Loucy (cell line): Measurements from ENCODE around the gene PCMTD2.

Experiments
- H2AFZ ChIP-seq: fragments of 200-600 bp; sonication (generic); 2 replicates; pipeline ENCODE4 v1.6.0; 2016; ENCODE audit warnings: antibody characterized with exemption, mild to moderate bottlenecking, low read length, moderate library complexity
- H3F3A ChIP-seq: fragments of 200-600 bp; 2 replicates; pipeline ENCODE4 v1.6.0; 2016; ENCODE audit warnings: antibody characterized with exemption, low read depth, mild to moderate bottlenecking
- H3K27me3 ChIP-seq: fragments of 200-600 bp; sonication (generic); 2 replicates; pipeline ENCODE4 v1.6.1; 2014; ENCODE audit warnings: low read length, mild to moderate bottlenecking; ENCODE audit not compliant: insufficient read depth, poor library complexity, severe bottlenecking
- H3K36me3 ChIP-seq: fragments of 200-600 bp; sonication (generic); 2 replicates; pipeline ENCODE4 v1.6.1; 2016; ENCODE audit warnings: low read length; ENCODE audit not compliant: insufficient read depth
- H3K4me1 ChIP-seq: fragments of 200-600 bp; sonication (generic); 2 replicates; pipeline ENCODE4 v1.5.1; 2014; ENCODE audit warnings: low read length, mild to moderate bottlenecking; ENCODE audit not compliant: insufficient read depth, poor library complexity, severe bottlenecking
- H3K4me2 ChIP-seq: fragments of 200-600 bp; sonication (generic); 2 replicates; pipeline ENCODE4 v1.6.0; 2014; ENCODE audit warnings: antibody characterized with exemption, low read length, low read depth, mild to moderate bottlenecking; ENCODE audit not compliant: poor library complexity, severe bottlenecking
- H3K4me3 ChIP-seq: fragments of 200-600 bp; sonication (generic); 2 replicates; pipeline ENCODE4 v1.5.1; 2014; ENCODE audit warnings: low read length, mild to moderate bottlenecking, mixed read lengths; ENCODE audit not compliant: poor library complexity, severe bottlenecking
- H3K79me2 ChIP-seq: fragments of 200-600 bp; sonication (generic); 2 replicates; pipeline ENCODE4 v1.6.1; 2014; ENCODE audit warnings: low read length; ENCODE audit not compliant: insufficient read depth
- H3K9ac ChIP-seq: fragments of 200-600 bp; sonication (generic); 2 replicates; pipeline ENCODE4 v1.6.0; 2014; ENCODE audit warnings: mild to moderate bottlenecking, low read depth, low read length, moderate library complexity; ENCODE audit not compliant: poor library complexity, severe bottlenecking
- H3K9me2 ChIP-seq: fragments of 200-600 bp; sonication (generic); replicated peaks from 2 replicates; pipeline ENCODE4 v1.6.1; 2016; ENCODE audit warnings: low read depth, low read length, mixed read lengths
- H3K9me3 ChIP-seq: fragments of 200-600 bp; sonication (generic); 2 replicates; pipeline ENCODE4 v1.6.1; 2014; ENCODE audit warnings: mild to moderate bottlenecking, antibody characterized with exemption, low read length, low read depth; ENCODE audit not compliant: insufficient read depth
- H4K20me1 ChIP-seq: fragments of 200-600 bp; sonication (generic); 2 replicates; pipeline ENCODE4 v1.6.0; 2014; ENCODE audit warnings: antibody characterized with exemption, low read length, mild to moderate bottlenecking; ENCODE audit not compliant: insufficient read depth, poor library complexity, severe bottlenecking
- EZH2phosphoT487 ChIP-seq: fragments of 200-600 bp; IDR thresholded peaks from 2 replicates; pipeline ENCODE4 v1.6.1; 2018; ENCODE audit warnings: antibody characterized with exemption, mild to moderate bottlenecking, moderate library complexity, borderline replicate concordance
- TF ChIP-seq, protein P1 (sequence below): fragments of 200-600 bp; sonication (generic); conservative IDR thresholded peaks from 2 replicates; pipeline ENCODE4 v1.5.1; 2014; ENCODE audit warnings: mild to moderate bottlenecking, antibody characterized with exemption, low read length

The PCMTD2 gene

DNA sequence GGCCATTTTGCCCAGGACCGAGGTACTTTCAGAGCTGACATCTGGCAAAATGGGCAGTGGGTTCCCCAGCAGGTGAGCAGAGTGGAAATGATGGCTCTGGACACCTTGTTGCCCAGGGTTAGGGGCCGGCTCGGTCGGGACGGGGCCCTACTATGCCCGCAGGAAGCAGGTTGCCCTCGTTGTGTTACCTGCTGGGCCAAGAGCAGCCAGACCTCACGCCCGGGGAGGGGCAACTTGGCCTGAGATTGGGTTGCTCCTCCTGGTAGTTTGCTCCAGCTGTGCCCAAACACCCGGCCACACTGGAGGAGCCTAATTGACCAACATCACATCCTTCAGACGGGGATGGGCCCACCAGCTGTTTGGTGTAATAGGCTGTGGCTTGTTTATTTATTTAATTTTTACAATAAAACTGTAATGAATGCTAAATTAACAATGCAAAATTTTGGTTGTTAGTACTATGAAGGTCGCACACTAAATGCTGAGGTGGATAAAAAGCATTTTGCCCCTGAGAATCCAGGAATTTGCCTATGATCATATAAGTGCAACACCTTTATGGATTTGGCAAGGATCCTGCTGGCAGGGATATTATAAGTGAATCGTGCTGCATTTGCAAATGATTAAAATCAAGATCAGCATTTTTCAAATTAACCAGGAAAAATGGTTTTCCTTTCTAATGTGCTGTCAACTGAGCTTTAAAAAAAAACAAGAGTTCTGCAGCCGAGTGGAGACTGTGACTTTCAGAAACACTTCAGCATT is 26.6 kb upstream of the PCMTD2 start:
- no peak overlapping the region for H3K4me2 ChIP-seq
- H4K20me1 ChIP-seq = no peaks in the 10 kb centered on the region
- no peaks in the 10 kb centered on the region for H3K9me2 ChIP-seq

DNA sequence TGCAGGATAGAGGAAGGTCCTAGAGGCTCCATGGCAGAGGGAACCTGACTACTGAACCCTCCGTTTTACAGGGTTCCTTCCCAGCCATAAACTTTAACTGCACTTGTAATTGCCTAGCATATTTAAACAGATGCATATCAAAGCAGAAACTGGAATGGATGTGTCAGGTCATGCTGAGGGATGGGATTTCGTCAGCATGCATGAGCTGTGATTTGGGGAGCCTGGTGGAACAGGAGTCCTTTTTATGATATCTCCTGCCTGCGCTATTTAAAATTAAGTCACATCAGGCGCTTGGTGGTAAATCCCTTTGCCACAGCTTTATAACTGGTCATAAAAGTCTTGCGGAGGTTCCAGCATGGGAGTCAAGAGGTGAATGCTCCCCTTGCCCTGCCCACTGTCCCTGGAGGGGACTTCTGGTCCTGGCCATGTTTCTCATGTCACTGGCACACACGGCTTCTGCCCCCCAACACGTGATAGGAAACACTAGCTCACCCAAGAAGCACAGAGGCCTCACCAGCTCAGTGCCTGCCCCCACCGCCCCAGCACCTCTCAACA is 26.0 kb upstream of the PCMTD2 start:
- H3K4me1 ChIP-seq = peaks cover 13% of the 10 kb centered on the region
- no peak overlapping the region for H3K4me2 ChIP-seq
- no peaks in the 10 kb centered on the region for H4K20me1 ChIP-seq
- no peaks in the 10 kb centered on the region for H3F3A ChIP-seq
- no peak overlapping the region for H2AFZ ChIP-seq
- H3K36me3 ChIP-seq = no peaks in the 10 kb centered on the region
- no peaks in the 10 kb centered on the region for H3K27me3 ChIP-seq
- no peaks in the 10 kb centered on the region for H3K9me2 ChIP-seq
- no peak overlapping the region for H3K9ac ChIP-seq
- H3K79me2 ChIP-seq = no peaks in the 10 kb centered on the region
- TF ChIP-seq, protein P1, sequence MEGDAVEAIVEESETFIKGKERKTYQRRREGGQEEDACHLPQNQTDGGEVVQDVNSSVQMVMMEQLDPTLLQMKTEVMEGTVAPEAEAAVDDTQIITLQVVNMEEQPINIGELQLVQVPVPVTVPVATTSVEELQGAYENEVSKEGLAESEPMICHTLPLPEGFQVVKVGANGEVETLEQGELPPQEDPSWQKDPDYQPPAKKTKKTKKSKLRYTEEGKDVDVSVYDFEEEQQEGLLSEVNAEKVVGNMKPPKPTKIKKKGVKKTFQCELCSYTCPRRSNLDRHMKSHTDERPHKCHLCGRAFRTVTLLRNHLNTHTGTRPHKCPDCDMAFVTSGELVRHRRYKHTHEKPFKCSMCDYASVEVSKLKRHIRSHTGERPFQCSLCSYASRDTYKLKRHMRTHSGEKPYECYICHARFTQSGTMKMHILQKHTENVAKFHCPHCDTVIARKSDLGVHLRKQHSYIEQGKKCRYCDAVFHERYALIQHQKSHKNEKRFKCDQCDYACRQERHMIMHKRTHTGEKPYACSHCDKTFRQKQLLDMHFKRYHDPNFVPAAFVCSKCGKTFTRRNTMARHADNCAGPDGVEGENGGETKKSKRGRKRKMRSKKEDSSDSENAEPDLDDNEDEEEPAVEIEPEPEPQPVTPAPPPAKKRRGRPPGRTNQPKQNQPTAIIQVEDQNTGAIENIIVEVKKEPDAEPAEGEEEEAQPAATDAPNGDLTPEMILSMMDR = no peak
- TF ChIP-seq EZH2phosphoT487 = no peak
- no peak overlapping the region for H3K4me3 ChIP-seq
- H3K9me3 ChIP-seq = no peaks in the 10 kb centered on the region

More for the DNA sequence above, 26.6 kb upstream of the PCMTD2 start:
- Histone ChIP-seq H3K9ac (no peak overlapping the region), H2AFZ (no peak overlapping the region), H3K4me3 (no peak overlapping the region), H3K4me1 (peaks cover 17% of the 10 kb centered on the region), H3K27me3 (no peaks in the 10 kb centered on the region), H3K9me3 (no peaks in the 10 kb centered on the region), H3K36me3 (no peaks in the 10 kb centered on the region), H3F3A (no peaks in the 10 kb centered on the region), H3K79me2 (no peaks in the 10 kb centered on the region)
- no peak for TF ChIP-seq EZH2phosphoT487
- TF ChIP-seq, protein P1 = no peak

DNA sequence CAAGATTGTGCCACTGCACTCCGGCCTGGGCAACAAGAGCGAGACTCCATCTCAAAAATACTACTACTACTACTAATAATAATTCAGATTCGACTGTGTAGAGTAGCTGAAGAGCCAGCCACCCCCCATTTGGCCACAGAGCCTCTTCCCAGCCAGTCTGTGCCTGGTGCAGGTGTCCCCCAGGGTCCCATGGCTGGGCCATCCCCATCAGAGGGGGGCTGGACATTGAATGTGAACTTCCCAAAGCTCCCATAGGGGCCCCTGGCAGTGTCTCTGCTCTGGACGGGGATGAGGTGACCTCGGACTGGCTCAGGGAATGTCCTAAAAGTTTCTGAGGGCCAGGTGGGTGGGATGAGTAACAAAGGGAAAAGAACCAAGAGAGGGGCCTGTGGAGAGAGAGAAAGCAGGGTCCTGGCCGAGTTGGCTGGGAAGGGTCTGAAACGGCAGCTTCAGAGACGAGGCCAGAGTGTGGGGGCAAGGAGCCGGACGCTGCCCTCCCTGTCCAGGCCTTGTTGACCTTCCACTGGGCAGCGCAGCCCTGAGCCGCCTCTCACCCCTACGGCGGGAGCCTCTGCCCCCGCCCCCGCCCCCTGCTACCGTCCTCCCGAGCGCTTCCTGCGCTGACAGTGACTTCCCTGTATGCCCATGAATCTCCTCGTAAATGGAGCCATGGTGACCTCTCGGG is 24.9 kb upstream of the PCMTD2 start:
- H3K4me1 ChIP-seq = peaks cover 3% of the 10 kb centered on the region
- H2AFZ ChIP-seq = no peak overlapping the region
- no peaks in the 10 kb centered on the region for H3K79me2 ChIP-seq
- H3K4me3 ChIP-seq = no peak overlapping the region
- H3K9me2 ChIP-seq = no peaks in the 10 kb centered on the region
- TF ChIP-seq, protein P1 = no peak
- no peak for TF ChIP-seq EZH2phosphoT487
- no peaks in the 10 kb centered on the region for H3K36me3 ChIP-seq
- no peak overlapping the region for H3K4me2 ChIP-seq
- no peaks in the 10 kb centered on the region for H3F3A ChIP-seq
- H3K9me3 ChIP-seq = no peaks in the 10 kb centered on the region
- H3K9ac ChIP-seq = no peak overlapping the region
- H4K20me1 ChIP-seq = no peaks in the 10 kb centered on the region
- H3K27me3 ChIP-seq = no peaks in the 10 kb centered on the region
